ENCODE results near the gene ZNF521. TPM values are rescaled to one million over a fixed set of nuclear protein-coding genes. Genes with fewer than 3 reads are reported as not detected.

ZNF521 gene
- total and polyA plus RNA-seq, 2 of the 13 experiments (the other 11 are each of a cell fraction or from before 2014, with no cell fraction given), result 0.02 TPM; not detected in 1

DNA sequence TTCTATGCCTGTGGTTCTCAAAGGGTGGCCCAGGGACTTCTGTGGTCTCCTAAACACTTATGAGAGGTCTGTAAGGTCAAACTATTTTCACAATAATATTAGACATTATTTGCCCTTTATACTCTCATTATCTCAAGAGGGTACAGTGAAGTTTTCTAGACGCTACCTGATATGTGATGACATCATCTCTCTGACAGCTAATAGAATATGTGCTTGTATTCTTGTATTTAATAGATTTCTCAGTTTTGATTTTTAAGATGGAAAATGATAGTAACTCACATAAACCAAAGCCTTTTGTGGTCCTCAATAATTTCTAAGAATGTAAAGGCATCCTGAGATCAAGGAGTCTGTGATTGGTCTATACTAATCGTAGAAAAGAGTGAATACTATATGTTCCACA lies 265.1 kb downstream of the ZNF521 start:
- intact Hi-C loops (cut with micrococcal nuclease; ENCODE audit: unreplicated experiment), result no loop called here

DNA sequence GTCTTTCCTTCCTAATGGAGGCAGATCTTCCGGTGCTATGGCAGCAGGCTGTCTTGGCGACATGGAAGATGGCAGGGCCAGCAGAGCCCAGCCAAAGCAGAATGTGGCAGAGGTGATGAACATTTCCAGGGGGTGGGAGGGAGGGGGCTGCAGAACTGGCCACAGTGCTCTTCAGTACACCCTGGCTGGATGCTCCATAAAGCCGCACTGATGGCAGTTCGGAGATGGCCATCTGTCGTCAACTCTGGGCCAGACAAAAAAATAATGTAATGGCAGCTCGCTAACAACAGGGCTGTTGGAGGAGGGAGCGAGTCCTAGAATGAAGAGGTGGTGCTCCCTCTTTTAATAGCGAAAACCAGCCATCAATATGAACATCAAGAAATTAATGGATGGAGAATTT lies 271.0 kb downstream of the ZNF521 start:
- POLR2A ChIA-PET, result no interaction called here
- Histone ChIP-seq H2AFZ (ENCODE audit: low read length) (no peak overlapping the region), H3K4me1 (ENCODE audit: insufficient read depth, low read length) (peaks cover 16% of the 10 kb centered on the region), H3K27me3 (ENCODE audit: control insufficient read depth in 1 of 2, insufficient read depth in 2 of 2, low read length in 2 of 2) (no peaks in the 10 kb centered on the region), H3K4me2 (ENCODE audit: low read depth, low read length) (no peak overlapping the region), H3K9ac (ENCODE audit: insufficient read depth, low read depth, low read length) (no peak overlapping the region), H4K20me1 (ENCODE audit: insufficient read depth, low read length) (no peaks in the 10 kb centered on the region), H3K9me3 (ENCODE audit: low read length) (no peaks in the 10 kb centered on the region), H3K4me3 (replicated peaks in 1 of 3; ENCODE audit: insufficient read depth in 1 of 3, low read depth in 2 of 3, low read length in 3 of 3) (no peak overlapping the region), H3K36me3 (replicated peaks in 1 of 2; ENCODE audit: control insufficient read depth in 1 of 2, insufficient read depth in 2 of 2, low read length in 2 of 2) (no peaks in the 10 kb centered on the region), H3K79me2 (ENCODE audit: insufficient read depth, low read length) (no peaks in the 10 kb centered on the region), H3K27ac (ENCODE audit: extremely low read length, insufficient read depth, low read length) (no peak overlapping the region)
- in situ Hi-C loops (cut with HindIII; ENCODE audit: extremely low pct_ligation_motif_present, low pct_unique_long_range_greater_than_20kb) (no loop called here), intact Hi-C loops (cut with micrococcal nuclease; ENCODE audit: unreplicated experiment) (no loop called here)
- WGBS (ENCODE audit: low lambda C conversion rate), result 58% methylated on average over 6 of the region's 8 CpGs
- BruUV-seq (replicated peaks), result no TSS peak
- DNase-seq (ENCODE audit: low spot score) (no peak), ATAC-seq (no peak), FAIRE-seq (no peak)
- CTCF ChIA-PET (ENCODE audit: low intra/inter-chr PET ratio, low total read pairs), result no interaction called here
- no peak for TF ChIP-seq RFX3 (CRISPR knock-in tag; IDR thresholded peaks at IDR 0.05)
- TF ChIP-seq, protein P1, sequence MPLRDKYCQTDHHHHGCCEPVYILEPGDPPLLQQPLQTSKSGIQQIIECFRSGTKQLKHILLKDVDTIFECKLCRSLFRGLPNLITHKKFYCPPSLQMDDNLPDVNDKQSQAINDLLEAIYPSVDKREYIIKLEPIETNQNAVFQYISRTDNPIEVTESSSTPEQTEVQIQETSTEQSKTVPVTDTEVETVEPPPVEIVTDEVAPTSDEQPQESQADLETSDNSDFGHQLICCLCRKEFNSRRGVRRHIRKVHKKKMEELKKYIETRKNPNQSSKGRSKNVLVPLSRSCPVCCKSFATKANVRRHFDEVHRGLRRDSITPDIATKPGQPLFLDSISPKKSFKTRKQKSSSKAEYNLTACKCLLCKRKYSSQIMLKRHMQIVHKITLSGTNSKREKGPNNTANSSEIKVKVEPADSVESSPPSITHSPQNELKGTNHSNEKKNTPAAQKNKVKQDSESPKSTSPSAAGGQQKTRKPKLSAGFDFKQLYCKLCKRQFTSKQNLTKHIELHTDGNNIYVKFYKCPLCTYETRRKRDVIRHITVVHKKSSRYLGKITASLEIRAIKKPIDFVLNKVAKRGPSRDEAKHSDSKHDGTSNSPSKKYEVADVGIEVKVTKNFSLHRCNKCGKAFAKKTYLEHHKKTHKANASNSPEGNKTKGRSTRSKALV (CRISPR knock-in tag; IDR thresholded peaks at IDR 0.05), result no peak
- no peak for TF ChIP-seq SRSF4 (IDR thresholded peaks at IDR 0.05; ENCODE audit: low read depth, low read length, poor library complexity, severe bottlenecking)
- TF ChIP-seq, protein P2, sequence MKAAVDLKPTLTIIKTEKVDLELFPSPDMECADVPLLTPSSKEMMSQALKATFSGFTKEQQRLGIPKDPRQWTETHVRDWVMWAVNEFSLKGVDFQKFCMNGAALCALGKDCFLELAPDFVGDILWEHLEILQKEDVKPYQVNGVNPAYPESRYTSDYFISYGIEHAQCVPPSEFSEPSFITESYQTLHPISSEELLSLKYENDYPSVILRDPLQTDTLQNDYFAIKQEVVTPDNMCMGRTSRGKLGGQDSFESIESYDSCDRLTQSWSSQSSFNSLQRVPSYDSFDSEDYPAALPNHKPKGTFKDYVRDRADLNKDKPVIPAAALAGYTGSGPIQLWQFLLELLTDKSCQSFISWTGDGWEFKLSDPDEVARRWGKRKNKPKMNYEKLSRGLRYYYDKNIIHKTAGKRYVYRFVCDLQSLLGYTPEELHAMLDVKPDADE (CRISPR knock-in tag; IDR thresholded peaks at IDR 0.05), result no peak
- TF ChIP-seq, protein P3, sequence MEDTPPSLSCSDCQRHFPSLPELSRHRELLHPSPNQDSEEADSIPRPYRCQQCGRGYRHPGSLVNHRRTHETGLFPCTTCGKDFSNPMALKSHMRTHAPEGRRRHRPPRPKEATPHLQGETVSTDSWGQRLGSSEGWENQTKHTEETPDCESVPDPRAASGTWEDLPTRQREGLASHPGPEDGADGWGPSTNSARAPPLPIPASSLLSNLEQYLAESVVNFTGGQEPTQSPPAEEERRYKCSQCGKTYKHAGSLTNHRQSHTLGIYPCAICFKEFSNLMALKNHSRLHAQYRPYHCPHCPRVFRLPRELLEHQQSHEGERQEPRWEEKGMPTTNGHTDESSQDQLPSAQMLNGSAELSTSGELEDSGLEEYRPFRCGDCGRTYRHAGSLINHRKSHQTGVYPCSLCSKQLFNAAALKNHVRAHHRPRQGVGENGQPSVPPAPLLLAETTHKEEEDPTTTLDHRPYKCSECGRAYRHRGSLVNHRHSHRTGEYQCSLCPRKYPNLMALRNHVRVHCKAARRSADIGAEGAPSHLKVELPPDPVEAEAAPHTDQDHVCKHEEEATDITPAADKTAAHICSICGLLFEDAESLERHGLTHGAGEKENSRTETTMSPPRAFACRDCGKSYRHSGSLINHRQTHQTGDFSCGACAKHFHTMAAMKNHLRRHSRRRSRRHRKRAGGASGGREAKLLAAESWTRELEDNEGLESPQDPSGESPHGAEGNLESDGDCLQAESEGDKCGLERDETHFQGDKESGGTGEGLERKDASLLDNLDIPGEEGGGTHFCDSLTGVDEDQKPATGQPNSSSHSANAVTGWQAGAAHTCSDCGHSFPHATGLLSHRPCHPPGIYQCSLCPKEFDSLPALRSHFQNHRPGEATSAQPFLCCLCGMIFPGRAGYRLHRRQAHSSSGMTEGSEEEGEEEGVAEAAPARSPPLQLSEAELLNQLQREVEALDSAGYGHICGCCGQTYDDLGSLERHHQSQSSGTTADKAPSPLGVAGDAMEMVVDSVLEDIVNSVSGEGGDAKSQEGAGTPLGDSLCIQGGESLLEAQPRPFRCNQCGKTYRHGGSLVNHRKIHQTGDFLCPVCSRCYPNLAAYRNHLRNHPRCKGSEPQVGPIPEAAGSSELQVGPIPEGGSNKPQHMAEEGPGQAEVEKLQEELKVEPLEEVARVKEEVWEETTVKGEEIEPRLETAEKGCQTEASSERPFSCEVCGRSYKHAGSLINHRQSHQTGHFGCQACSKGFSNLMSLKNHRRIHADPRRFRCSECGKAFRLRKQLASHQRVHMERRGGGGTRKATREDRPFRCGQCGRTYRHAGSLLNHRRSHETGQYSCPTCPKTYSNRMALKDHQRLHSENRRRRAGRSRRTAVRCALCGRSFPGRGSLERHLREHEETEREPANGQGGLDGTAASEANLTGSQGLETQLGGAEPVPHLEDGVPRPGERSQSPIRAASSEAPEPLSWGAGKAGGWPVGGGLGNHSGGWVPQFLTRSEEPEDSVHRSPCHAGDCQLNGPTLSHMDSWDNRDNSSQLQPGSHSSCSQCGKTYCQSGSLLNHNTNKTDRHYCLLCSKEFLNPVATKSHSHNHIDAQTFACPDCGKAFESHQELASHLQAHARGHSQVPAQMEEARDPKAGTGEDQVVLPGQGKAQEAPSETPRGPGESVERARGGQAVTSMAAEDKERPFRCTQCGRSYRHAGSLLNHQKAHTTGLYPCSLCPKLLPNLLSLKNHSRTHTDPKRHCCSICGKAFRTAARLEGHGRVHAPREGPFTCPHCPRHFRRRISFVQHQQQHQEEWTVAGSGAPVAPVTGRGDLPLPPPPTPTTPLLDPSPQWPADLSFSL (CRISPR knock-in tag; IDR thresholded peaks at IDR 0.05), result no peak
- TF ChIP-seq ZNF850 (CRISPR knock-in tag; conservative IDR thresholded peaks at IDR 0.05), result no peak

More for the DNA sequence above, 265.1 kb downstream of the ZNF521 start:
- no peaks in the 10 kb centered on the region for H4K20me1 ChIP-seq (ENCODE audit: insufficient read depth, low read length)
- H3K9ac ChIP-seq (ENCODE audit: insufficient read depth, low read depth, low read length), result no peak overlapping the region
- H3K9me3 ChIP-seq (ENCODE audit: low read length), result no peaks in the 10 kb centered on the region
- no peak overlapping the region for H2AFZ ChIP-seq (ENCODE audit: low read length)
- in situ Hi-C loops (cut with HindIII; ENCODE audit: extremely low pct_ligation_motif_present, low pct_unique_long_range_greater_than_20kb), result no loop called here
- DNase-seq (ENCODE audit: low spot score), result no peak
- H3K4me3 ChIP-seq (replicated peaks in 1 of 3; ENCODE audit: insufficient read depth in 1 of 3, low read depth in 2 of 3, low read length in 3 of 3), result no peak overlapping the region
- H3K79me2 ChIP-seq (ENCODE audit: insufficient read depth, low read length), result no peaks in the 10 kb centered on the region
- FAIRE-seq, result no peak
- peak; percentile 84 for TF ChIP-seq ATF7 (IDR thresholded peaks at IDR 0.05)
- TF ChIP-seq ATF7 (CRISPR knock-in tag; IDR thresholded peaks at IDR 0.05), result no peak
- no peak for TF ChIP-seq ZNF543 (CRISPR knock-in tag; IDR thresholded peaks at IDR 0.05)
- no peak for TF ChIP-seq MED1 (CRISPR knock-in tag; IDR thresholded peaks at IDR 0.05)
- TF ChIP-seq CREB1 (IDR thresholded peaks at IDR 0.05), result 0 out of 2 replicates have a peak, but pooled peaks have one; percentile 20
- TF ChIP-seq CREB1 (CRISPR knock-in tag; IDR thresholded peaks at IDR 0.05), result no peak
- H3K4me1 ChIP-seq (ENCODE audit: insufficient read depth, low read length), result no peaks in the 10 kb centered on the region
- BruUV-seq (replicated peaks), result no TSS peak
- no peaks in the 10 kb centered on the region for H3K27me3 ChIP-seq (ENCODE audit: control insufficient read depth in 1 of 2, insufficient read depth in 2 of 2, low read length in 2 of 2)
- no peak overlapping the region for H3K27ac ChIP-seq (ENCODE audit: extremely low read length, insufficient read depth, low read length)
- ATAC-seq, result no peak
- POLR2A ChIA-PET, result no interaction called here
- 2% methylated on average over 2 of the region's 2 CpGs for WGBS (ENCODE audit: low lambda C conversion rate)
- H3K4me2 ChIP-seq (ENCODE audit: low read depth, low read length), result no peak overlapping the region
- CTCF ChIA-PET (ENCODE audit: low intra/inter-chr PET ratio, low total read pairs), result no interaction called here
- H3K36me3 ChIP-seq (replicated peaks in 1 of 2; ENCODE audit: control insufficient read depth in 1 of 2, insufficient read depth in 2 of 2, low read length in 2 of 2), result no peaks in the 10 kb centered on the region
